G401.6 (cell line): ENCODE results near the gene AOX1.
A peak's percentile ranks its signal among the peaks of the same experiment; 100 is the strongest.
"Not testable (repeated sequence)": the region's sequence is repeated elsewhere in the genome, so short reads cannot be mapped to it uniquely, and the experiment has no call there.

Experiments used
- FAIRE-seq: peaks from 2 replicates; lab custom pipeline; 2012; peaks lifted over from hg19 to GRCh38; lab: Jason Lieb, UNC

Gene AOX1

DNA sequence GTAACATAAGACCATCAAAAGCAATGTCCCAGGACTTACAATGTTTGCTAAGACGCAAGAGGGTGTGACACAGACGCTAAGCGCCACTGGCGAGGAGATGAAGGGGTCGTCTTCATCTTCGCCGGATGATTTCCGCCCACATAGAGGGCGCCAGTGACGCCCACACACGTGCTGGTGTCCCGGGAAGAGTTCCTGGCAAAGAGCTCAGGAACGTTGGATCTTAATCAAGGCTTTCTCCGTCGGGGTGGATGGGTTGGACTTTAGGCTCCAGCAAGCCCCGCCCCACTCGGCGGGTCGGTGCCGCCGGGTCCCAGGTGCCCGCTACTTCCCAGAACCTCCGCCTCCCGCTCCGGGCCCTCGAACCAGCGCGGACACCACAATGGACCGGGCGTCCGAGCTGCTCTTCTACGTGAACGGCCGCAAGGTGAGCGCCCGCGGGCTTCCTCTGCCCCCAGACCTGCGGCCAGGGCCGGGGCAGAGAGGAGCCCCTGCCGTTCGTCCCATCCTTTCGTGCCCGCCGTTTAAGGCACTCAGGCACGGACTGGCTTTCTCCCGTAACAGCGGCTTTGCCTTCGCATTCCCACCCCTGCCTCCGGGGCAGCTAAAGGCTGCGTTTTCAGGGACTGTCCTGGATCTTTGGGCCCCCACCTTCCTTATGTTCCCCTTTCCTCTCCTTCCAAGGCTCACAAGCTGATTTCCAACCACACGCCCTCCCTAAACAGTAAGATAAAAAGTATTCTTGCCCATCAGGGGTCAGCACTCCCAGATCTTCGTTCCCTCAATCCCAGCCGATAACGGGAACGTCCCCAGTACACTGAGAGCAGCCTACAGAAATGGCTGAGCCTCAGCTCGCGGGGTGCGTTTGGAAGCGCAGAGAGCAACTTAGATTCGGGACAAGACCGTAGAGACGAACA is at the start of gene AOX1:
Gene AOX1 (plus strand): TSS at position 285 of the 914 bp plus-strand sequence. CDS start 95 bp downstream, at position 380.
- FAIRE-seq: no peak

GRCh38 chr2:200538139-200538538 is 47.7 kb upstream of the AOX1 start:
- FAIRE-seq: no peak

DNA sequence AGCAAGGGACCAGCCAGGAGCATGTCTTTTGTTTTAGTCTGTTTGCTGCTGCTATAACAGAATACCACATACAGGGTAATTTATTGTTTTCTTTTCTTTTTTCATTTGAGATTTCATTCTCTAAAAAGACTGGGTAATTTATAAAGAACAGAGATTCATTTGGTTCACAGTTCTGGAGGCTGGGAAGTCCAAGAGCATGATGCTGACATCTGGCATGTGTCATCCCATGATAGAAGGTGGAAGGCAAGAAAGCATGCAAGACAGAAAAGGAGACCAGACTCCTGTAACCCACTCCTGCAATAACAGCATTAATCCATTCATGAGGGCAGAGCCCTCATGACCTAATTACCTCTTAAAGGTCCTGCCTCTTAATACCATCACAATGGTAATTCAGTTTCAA is 45.0 kb upstream of the AOX1 start:
- no peak for FAIRE-seq

- not testable (repeated sequence) for FAIRE-seq
These were observed 19.2 kb upstream of the AOX1 start for GRCh38 chr2:200566596-200566995.

DNA sequence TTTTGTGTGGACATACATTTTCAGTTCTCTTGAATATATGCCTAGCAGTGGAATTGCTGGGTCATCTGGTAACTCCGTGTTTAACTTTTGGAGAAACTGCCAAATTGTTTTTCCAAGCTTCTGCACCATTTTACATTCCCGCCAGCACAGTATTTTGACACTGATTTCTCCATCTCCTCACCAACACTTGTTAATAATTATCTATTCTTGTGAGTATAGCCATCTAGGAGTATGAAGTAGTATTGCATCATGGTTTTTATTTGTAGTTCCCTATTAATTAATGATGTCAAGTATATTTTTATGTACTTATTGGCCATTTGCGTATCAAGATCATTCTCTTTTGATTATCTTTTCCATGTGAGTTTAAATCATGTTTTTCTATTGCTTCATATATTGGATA is 17.9 kb upstream of the AOX1 start:
- no peak for FAIRE-seq

GRCh38 chr2:200575957-200576356 is 9.9 kb upstream of the AOX1 start:
- FAIRE-seq: peak; percentile 93

DNA sequence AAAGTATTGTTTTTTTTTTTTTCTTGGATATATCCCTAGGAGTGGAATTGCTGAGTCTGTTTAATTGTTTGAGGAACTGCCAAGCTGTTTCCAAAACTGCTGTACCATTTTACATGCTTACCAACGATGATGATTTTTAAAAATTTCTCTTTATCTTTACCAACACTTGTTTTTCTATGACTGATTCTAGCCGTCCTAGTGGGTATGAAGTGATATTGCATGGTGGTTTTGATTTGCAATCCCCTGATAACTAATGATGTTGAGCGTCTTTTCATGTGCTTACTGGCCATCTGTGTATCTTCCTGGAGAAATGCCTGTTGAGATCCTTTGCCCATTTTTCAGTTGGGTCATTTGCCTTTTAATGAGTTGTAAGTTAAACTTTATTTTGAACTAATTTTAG is 8.8 kb upstream of the AOX1 start:
- FAIRE-seq: no peak

GRCh38 chr2:200578778-200579177 is 7.0 kb upstream of the AOX1 start:
- FAIRE-seq: no peak

DNA sequence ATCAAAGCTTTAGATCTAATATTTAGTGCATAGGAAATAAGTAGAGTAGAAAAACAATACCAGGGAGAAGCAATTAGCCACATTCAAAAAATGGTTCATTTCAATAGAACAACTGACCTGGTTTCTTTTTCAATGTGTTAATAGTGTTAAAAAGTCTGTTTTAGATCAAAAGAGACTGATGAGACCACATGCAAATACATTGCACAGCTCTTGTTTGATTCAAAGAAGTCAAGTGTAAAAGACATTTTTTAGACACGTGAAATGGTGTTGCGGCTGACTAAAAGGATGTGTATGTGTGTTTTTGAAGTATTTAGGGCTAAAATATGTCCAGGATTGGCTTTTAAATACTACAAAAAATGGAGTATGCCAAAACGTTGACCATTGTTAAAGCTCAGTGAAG is 1.2 kb upstream of the AOX1 start:
- FAIRE-seq: no peak

- FAIRE-seq: no peak
These were observed 479 bp upstream of the AOX1 start for GRCh38 chr2:200585340-200585729.

- FAIRE-seq: no peak
These were observed 796 bp downstream of the AOX1 start for GRCh38 chr2:200586644-200586975.

DNA sequence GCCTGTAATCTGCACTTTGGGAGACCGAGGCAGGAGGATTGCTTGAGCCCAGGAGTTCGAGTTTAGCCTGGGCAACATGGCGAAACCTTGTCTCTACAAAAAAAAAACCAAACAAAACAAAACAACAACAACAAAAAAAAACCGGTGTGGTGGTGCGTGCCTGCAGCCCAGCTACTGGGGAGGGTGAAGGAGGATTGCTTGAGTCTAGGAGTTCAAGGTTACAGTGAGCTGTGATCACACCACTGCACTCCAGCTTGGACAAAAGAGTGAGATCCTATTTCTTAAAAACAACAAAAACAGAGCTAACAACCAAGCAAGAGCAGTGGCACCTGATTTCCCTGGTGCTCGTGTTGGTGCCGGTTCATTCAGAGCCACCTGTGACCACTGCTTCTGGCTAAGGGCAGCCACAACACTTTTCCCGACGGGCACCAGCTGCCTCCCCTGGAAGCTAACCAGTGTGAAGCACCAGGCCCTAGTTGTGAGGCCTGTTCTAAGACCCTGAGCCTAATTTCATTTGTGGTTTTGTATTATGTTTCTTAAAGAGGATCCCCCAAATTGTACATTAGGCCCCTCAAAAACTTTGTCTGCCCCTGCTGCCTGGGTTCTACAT is 1.3 kb downstream of the AOX1 start:
- no peak for FAIRE-seq

DNA sequence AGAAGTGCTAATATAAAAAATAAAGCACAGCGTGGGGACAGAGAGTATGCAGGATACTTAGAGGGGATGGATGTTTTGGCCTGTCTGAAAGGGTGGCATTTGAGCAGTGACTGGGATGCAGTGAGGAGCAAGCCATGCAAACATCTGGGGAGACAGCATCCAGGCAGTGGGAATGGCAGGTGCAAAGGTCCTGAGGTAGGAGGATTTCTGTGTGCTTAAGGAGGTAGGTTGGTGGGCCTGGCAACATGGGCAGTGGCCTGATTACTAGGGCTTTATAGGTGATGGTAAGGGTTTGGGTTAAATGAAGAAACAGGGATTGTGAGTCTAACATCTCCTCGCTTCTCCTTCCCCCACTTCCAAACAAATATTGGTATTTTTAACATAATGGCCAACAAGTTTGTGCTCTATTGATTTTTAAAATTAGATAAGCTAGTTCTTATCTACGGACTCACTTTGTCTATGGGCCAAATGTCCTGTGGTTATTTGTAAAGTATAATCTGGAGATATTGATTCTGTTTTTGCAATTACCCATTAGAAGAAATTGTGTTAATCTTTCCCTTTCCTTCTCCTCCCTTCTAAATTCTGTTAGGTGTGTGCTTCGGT is 2.4 kb downstream of the AOX1 start:
- no peak for FAIRE-seq

- FAIRE-seq: no peak
These were observed 4.3 kb downstream of the AOX1 start for GRCh38 chr2:200590090-200590489.

GRCh38 chr2:200591308-200591707 is 5.5 kb downstream of the AOX1 start:
- no peak for FAIRE-seq

GRCh38 chr2:200592406-200593075 is 6.7 kb downstream of the AOX1 start:
- FAIRE-seq: no peak

GRCh38 chr2:200593905-200594304 is 8.1 kb downstream of the AOX1 start:
- FAIRE-seq: no peak

GRCh38 chr2:200595913-200596312 is 10.1 kb downstream of the AOX1 start:
- FAIRE-seq: no peak

DNA sequence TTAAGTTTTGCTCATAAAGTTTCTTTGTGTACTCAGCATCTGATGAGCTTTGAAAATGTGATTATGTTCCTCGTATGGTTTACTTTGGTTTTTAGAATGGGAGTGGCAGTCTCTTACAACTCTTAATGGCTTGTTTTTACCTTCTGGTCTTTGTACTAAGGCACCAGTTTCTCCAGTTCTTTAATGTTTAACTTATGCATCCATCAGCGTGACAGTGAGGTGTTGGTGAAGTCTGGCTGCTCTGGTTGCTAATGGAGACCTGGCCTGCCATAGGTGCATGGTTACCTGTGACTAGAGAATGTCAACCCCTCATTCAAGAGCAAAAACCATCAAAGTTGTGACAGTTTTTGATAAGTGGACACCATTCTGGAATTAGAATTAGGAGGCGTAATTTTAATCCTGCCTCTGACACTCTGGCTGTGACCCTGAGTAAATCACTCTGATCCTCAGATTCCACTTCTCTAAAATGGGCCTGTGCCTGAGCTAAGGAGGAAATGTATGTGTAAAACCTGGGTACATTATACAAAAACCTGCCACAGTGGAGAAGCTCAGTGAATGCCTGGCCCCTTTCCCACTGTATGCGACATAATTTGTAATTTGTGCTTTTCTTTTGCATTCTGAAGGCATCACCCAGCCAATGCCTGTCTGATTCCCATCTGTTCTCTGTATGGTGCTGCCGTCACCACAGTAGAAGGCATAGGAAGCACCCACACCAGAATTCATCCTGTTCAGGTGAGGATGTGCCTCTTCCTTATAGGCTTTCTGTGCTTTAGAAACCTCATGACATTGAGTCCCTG is 11.2 kb downstream of the AOX1 start:
- no peak for FAIRE-seq

DNA sequence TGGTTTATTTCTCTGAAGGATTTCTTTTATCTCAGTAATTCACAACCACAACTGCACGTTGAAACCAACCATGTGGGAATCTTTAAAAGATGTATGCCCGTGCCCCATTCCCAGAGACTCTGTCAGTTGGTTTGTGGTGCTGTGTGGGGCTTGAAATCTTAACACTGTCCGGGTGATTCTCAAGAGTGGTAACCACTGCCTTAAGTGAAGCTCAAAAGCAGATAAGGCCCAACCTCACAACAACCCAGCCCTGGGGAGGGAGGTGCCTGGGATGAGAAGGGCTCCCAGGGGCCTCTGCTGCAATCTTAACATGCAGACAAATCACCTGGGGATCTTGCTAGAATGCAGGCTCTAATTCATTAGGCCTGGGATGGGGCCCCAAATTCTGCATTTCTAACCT is 13.4 kb downstream of the AOX1 start:
- no peak for FAIRE-seq

- FAIRE-seq: no peak
These were observed 14.9 kb downstream of the AOX1 start for GRCh38 chr2:200600549-200601225.

GRCh38 chr2:200602584-200602983 is 16.8 kb downstream of the AOX1 start:
- no peak for FAIRE-seq
